GM12892 (cell line): Measurements from ENCODE around the gene EFNA5.

Source experiments
- POLR2A ChIP-seq: IDR thresholded peaks from 2 replicates; pipeline ENCODE4 v1.6.1; 2011; ENCODE audit warnings: low read depth, low read length, control low read depth
- POLR2AphosphoS5 ChIP-seq: IDR thresholded peaks from 2 replicates; pipeline ENCODE4 v1.6.1; 2011; ENCODE audit warnings: low read depth, low read length, control low read depth

DNA sequence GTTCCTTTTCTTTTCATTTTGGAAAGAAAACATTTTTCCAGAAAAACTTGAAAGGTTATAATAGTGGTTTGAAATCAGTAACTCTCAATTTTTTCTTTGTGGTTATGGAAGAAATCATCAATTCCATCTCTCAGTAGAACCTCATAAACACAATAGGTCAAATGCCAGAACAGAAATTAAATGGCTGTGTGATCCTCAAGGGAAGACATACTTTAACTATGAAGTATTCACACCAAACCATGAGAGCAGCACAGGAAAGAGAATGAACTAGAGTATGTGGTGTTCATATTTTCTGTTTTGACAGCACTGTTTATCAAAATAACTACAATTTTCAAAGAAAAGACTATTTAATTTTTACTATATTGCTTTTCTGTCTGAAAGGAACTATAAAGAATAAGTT, 29.7 kb upstream of the EFNA5 start:
- TF ChIP-seq POLR2A, result no peak
- TF ChIP-seq POLR2AphosphoS5, result no peak
